Esophagus (tissue), 2 donors: ENCODE results near the gene TBPL1. TPM values are rescaled to one million over a fixed set of nuclear protein-coding genes. Genes with fewer than 3 reads are reported as not detected.
A peak's percentile ranks its signal among the peaks of the same experiment; 100 is the strongest.

Experiments used
- H3K27ac ChIP-seq, 2 donors: one replicate each; pipeline ENCODE4 v1.5.1; 2013; ENCODE audit warnings: low read depth in 2 of 2, mild to moderate bottlenecking in 2 of 2, inconsistent platforms in 1 of 2, low read length in 1 of 2, moderate library complexity in 1 of 2
- H3K27me3 ChIP-seq, 2 donors: one replicate each; pipeline ENCODE4 v1.6.1; 2013; ENCODE audit warnings: low read length in 2 of 2, control low read depth in 1 of 2, mild to moderate bottlenecking in 1 of 2; ENCODE audit not compliant: insufficient read depth in 2 of 2, control insufficient read depth in 1 of 2
- H3K36me3 ChIP-seq, 2 donors: one replicate each; pipeline ENCODE4 v1.6.1; 2013; ENCODE audit warnings: low read length in 1 of 2; ENCODE audit not compliant: control insufficient read depth in 2 of 2, insufficient read depth in 2 of 2
- H3K4me1 ChIP-seq, 2 donors: one replicate each; pipeline ENCODE4 v1.6.1; 2013; ENCODE audit warnings: low read length in 1 of 2; ENCODE audit not compliant: control insufficient read depth in 2 of 2, insufficient read depth in 2 of 2
- H3K4me3 ChIP-seq, 2 donors: one replicate each; pipeline ENCODE4 v1.5.1; 2013; ENCODE audit warnings: low read length in 2 of 2, mild to moderate bottlenecking in 2 of 2, low read depth in 1 of 2, moderate library complexity in 1 of 2
- H3K9me3 ChIP-seq, 2 donors: one replicate each; pipeline ENCODE4 v1.6.1; 2013; ENCODE audit warnings: mild to moderate bottlenecking in 2 of 2, low read depth in 1 of 2, low read length in 1 of 2, moderate library complexity in 1 of 2; ENCODE audit not compliant: control insufficient read depth in 2 of 2, insufficient read depth in 1 of 2
- WGBS, 2 donors: extraction: QIAGEN DNeasy Blood & Tissue Kit; methylation state at CpG; one replicate each; pipeline ENCODE4 v1.1.7; 2013; 5-methylcytosine and 5-hydroxymethylcytosine counted together
- polyA plus RNA-seq, 2 donors: library from polyadenylated mRNA; stranded (reverse); fragments of 200-250 nt; gene quantifications; one replicate each; pipeline ENCODE4 v1.2.3, GENCODE V29; 2013
- donor health status: healthy with polysubstance abuse.
- donor health status: Bipolar disorder and iron deficiency.

Gene TBPL1
- polyA plus RNA-seq, 2 donors: 13.1 to 16.1 TPM

GRCh38 chr6:134029495-134030455 lies 76.8 kb downstream of the TBPL1 start:
- 70 to 75% methylated on average over 6 of the region's 6 CpGs for WGBS, 2 donors
- Histone ChIP-seq H3K27ac (peak overlapping the region in 1 of 2 donors; percentile 30), H3K9me3 (no peaks in the 10 kb centered on the region), H3K36me3 (peaks cover 0 to 4% of the 10 kb centered on the region in 2 donors), H3K4me3 (no peak overlapping the region), H3K4me1 (no peaks in the 10 kb centered on the region), H3K27me3 (no peaks in the 10 kb centered on the region)

- peaks cover 0 to 4% of the 10 kb centered on the region in 2 donors for H3K36me3 ChIP-seq
- WGBS, 2 donors: 80 to 81% methylated on average over 2 of the region's 2 CpGs
- H3K9me3 ChIP-seq: no peaks in the 10 kb centered on the region
- no peaks in the 10 kb centered on the region for H3K4me1 ChIP-seq
- no peak overlapping the region for H3K27ac ChIP-seq
- no peaks in the 10 kb centered on the region for H3K27me3 ChIP-seq
- no peak overlapping the region for H3K4me3 ChIP-seq
These were observed 78.8 kb downstream of the TBPL1 start for GRCh38 chr6:134031696-134032255.

GRCh38 chr6:134034478-134034877 lies 81.5 kb downstream of the TBPL1 start:
- Histone ChIP-seq H3K36me3 (no peaks in the 10 kb centered on the region), H3K4me3 (no peak overlapping the region), H3K27me3 (no peaks in the 10 kb centered on the region), H3K4me1 (peaks cover 0 to 3% of the 10 kb centered on the region in 2 donors), H3K27ac (no peak overlapping the region), H3K9me3 (no peaks in the 10 kb centered on the region)
- WGBS, 2 donors: 69 to 76% methylated on average over 1 of the region's 1 CpG

- WGBS, 2 donors: 76 to 84% methylated on average over 7 of the region's 7 CpGs
- no peaks in the 10 kb centered on the region for H3K27me3 ChIP-seq
- H3K27ac ChIP-seq: peak overlapping the region; percentile 63 to 65
These were observed 82.2 kb downstream of the TBPL1 start for GRCh38 chr6:134034961-134035822.

GRCh38 chr6:134035823-134036296 lies 82.8 kb downstream of the TBPL1 start:
- Histone ChIP-seq H3K36me3 (no peaks in the 10 kb centered on the region), H3K4me1 (peaks cover 0 to 3% of the 10 kb centered on the region in 2 donors), H3K9me3 (no peaks in the 10 kb centered on the region), H3K4me3 (no peak overlapping the region), H3K27me3 (no peaks in the 10 kb centered on the region), H3K27ac (peak overlapping the region; percentile 6 to 63)
- 50 to 55% methylated on average over 3 of the region's 3 CpGs for WGBS, 2 donors

More at GRCh38 chr6:134034961-134035822, 82.2 kb downstream of the TBPL1 start:
- Histone ChIP-seq H3K4me3 (no peak overlapping the region), H3K9me3 (no peaks in the 10 kb centered on the region), H3K4me1 (peaks cover 0 to 3% of the 10 kb centered on the region in 2 donors), H3K36me3 (no peaks in the 10 kb centered on the region)

GRCh38 chr6:134039116-134039515 lies 86.1 kb downstream of the TBPL1 start:
- H3K27me3 ChIP-seq: no peaks in the 10 kb centered on the region
- H3K9me3 ChIP-seq: no peaks in the 10 kb centered on the region
- 65 to 79% methylated on average over 1 of the region's 1 CpG for WGBS, 2 donors
- H3K4me1 ChIP-seq: peaks cover 0 to 3% of the 10 kb centered on the region in 2 donors
- no peaks in the 10 kb centered on the region for H3K36me3 ChIP-seq
- H3K4me3 ChIP-seq: no peak overlapping the region
- H3K27ac ChIP-seq: no peak overlapping the region

Other genes with a start within 250 kb of the TBPL1 start
- gene TCF21, start 64.1 kb upstream of the TBPL1 start, polyA plus RNA-seq: 1 to 10 TPM; 1.2 to 1.9 TPM
- 1 to 10 TPM; 1.3 to 1.7 TPM for gene SLC2A12, start 99.4 kb downstream of the TBPL1 start, polyA plus RNA-seq